ENCODE data around the gene WDPCP. TPM values are rescaled to one million over a fixed set of nuclear protein-coding genes. Genes with fewer than 3 reads are reported as not detected.

The WDPCP gene
- total and polyA plus RNA-seq, 2 of the 8 experiments (the other 6 are each of a cell fraction or from before 2014, with no cell fraction given): 9.3 to 25.8 TPM

- CTCF ChIA-PET (ENCODE audit: partially characterized antibody): interaction anchor here (1.0 to 4.9 kb wide), 2 partner anchors 62 to 107 kb away, joined by 3 to 20 read pairs; no protein-coding TSS in a partner anchor
- DNase-seq (ENCODE audit: low read depth in 1 of 2, low spot score in 2 of 2): no peak
- Histone ChIP-seq H3K23ac (ENCODE audit: insufficient read length) (no peak overlapping the region), H3K9me3 (ENCODE audit: insufficient read depth in 2 of 2, low read depth in 1 of 2, low read length in 1 of 2) (0 out of 4 replicates have a peak, but pooled peaks cover 0 to 2% of the 10 kb centered on the region in 2 experiments), H4K5ac (ENCODE audit: insufficient read length, low read depth, low read length) (no peak overlapping the region), H2BK12ac (ENCODE audit: low read depth, low read length) (no peak overlapping the region), H3K4me2 (ENCODE audit: insufficient read depth in 1 of 2, low read depth in 2 of 2, low read length in 2 of 2) (no peak overlapping the region), H3K79me2 (ENCODE audit: control insufficient read depth in 1 of 2, insufficient read depth in 2 of 2, low read length in 2 of 2) (no peaks in the 10 kb centered on the region), H2BK15ac (ENCODE audit: low read length) (no peak overlapping the region), H2BK20ac (ENCODE audit: low read length) (no peak overlapping the region), H2BK120ac (replicated peaks; ENCODE audit: low read depth, low read length) (no peak overlapping the region), H3K4me1 (replicated peaks in 1 of 4; ENCODE audit: control insufficient read depth in 3 of 4, insufficient read depth in 4 of 4, low read length in 3 of 4) (no peaks in the 10 kb centered on the region), H4K8ac (ENCODE audit: extremely low read depth, insufficient read depth, low read length) (no peak overlapping the region), H3K14ac (ENCODE audit: insufficient read length) (no peak overlapping the region), H3K27me3 (replicated peaks in 1 of 4; ENCODE audit: control insufficient read depth in 3 of 4, extremely low read depth in 1 of 4, insufficient read depth in 3 of 4, low read length in 3 of 4) (no peaks in the 10 kb centered on the region), H4K20me1 (replicated peaks in 1 of 2; ENCODE audit: control insufficient read depth in 1 of 2, insufficient read depth in 2 of 2, low read length in 2 of 2) (no peaks in the 10 kb centered on the region), H3K4me3 (ENCODE audit: extremely low read depth in 1 of 4, insufficient read depth in 2 of 4, low read depth in 3 of 4, low read length in 4 of 4) (no peak overlapping the region), H2AFZ (ENCODE audit: low read length) (no peak overlapping the region), H3K36me3 (ENCODE audit: control insufficient read depth in 2 of 4, insufficient read depth in 4 of 4, low read length in 3 of 4) (no peaks in the 10 kb centered on the region), H2BK5ac (ENCODE audit: low read depth, low read length) (no peak overlapping the region), H4K91ac (replicated peaks; ENCODE audit: insufficient read length, low read length) (no peak overlapping the region), H3K9ac (replicated peaks in 1 of 4; ENCODE audit: extremely low read depth in 1 of 4, low read depth in 3 of 4, low read length in 3 of 4) (no peak overlapping the region), H3K79me1 (ENCODE audit: low read depth, low read length) (no peaks in the 10 kb centered on the region), H2AK5ac (ENCODE audit: low read depth, low read length) (no peak overlapping the region), H3K18ac (ENCODE audit: extremely low read depth, low read length) (no peak overlapping the region), H3K56ac (replicated peaks; ENCODE audit: insufficient read length, low read depth, low read length) (no peak overlapping the region), H3K23me2 (ENCODE audit: low read depth, low read length) (no peaks in the 10 kb centered on the region), H3K27ac (ENCODE audit: low read depth, low read length) (no peak overlapping the region), H3K4ac (replicated peaks; ENCODE audit: insufficient read length, low read depth, low read length) (no peak overlapping the region)
- TF ChIP-seq SP2 (IDR thresholded peaks at IDR 0.05; ENCODE audit: low read length) (no peak), JUND (IDR thresholded peaks at IDR 0.05; ENCODE audit: low read length) (no peak), KDM1A (IDR thresholded peaks at IDR 0.05; ENCODE audit: borderline replicate concordance, low read length) (no peak), RFX5 (IDR thresholded peaks at IDR 0.05; ENCODE audit: borderline replicate concordance, low read depth, low read length) (no peak)
- WGBS, 2 experiments (ENCODE audit: extremely low coverage in 1 of 2, insufficient coverage in 1 of 2, insufficient read length in 1 of 2, insufficient replicate concordance in 2 of 2, low coverage in 1 of 2, low lambda C conversion rate in 2 of 2, missing lambda C conversion rate in 1 of 2): 90% methylated on average over 3 of the region's 3 CpGs; no CpG with 5 or more reads in 1 of the 2 experiments
- POLR2A ChIA-PET (ENCODE audit: partially characterized antibody): no interaction called here
- no peak for FAIRE-seq
These were observed 401.9 kb downstream of the WDPCP start for GRCh38 chr2:63186331-63186730.
